ENCODE data around the gene RASGRF1. TPM values are rescaled to one million over a fixed set of nuclear protein-coding genes. Genes with fewer than 3 reads are reported as not detected.
"Not testable (repeated sequence)": the region's sequence is repeated elsewhere in the genome, so short reads cannot be mapped to it uniquely, and the experiment has no call there.

RASGRF1 gene
- total RNA-seq, 2 donors from 2014 or later, result not detected

DNA sequence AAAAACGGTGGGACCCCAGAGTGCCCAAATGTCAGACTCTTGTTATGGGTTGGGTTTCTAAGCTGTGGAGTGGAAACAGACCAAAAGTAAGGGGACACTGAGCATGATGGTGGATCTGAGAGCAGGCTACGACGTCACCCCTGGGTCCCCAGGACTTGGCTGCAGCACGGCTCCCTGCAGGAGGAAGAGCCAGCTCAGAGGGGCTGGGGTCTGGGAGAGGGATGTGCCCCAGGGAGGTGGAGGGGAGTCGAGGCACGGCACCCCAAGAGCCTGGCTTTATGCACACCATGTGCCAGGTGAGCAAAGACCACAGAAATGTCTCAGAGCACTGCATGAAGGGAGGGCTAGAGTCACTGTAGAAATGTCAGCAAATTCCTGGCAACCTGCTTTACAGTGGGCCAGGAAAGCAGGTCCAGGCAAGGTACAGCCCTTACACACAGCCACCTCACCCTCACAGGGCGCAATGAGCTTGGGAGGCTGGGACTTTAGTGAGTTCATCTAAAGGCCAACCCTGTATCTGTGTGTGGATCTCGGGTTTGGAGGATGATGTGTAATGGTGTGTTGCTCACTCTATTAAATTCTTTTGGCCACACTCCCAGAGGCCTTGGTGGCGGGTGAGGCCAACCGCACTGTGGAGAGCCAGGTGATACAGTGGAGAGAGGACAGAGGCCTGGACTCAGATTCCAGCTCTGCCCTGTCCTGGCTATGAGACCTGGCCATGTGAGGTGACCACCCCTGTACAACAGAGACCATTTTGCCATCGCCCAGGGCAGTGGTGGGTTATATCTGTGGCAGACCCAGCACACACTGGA is 159.8 kb downstream of the RASGRF1 start:
- ATAC-seq (peak; percentile 28 to 62), DNase-seq (no peak)
- intact Hi-C loops (cut with DNase I), result no loop called here

DNA sequence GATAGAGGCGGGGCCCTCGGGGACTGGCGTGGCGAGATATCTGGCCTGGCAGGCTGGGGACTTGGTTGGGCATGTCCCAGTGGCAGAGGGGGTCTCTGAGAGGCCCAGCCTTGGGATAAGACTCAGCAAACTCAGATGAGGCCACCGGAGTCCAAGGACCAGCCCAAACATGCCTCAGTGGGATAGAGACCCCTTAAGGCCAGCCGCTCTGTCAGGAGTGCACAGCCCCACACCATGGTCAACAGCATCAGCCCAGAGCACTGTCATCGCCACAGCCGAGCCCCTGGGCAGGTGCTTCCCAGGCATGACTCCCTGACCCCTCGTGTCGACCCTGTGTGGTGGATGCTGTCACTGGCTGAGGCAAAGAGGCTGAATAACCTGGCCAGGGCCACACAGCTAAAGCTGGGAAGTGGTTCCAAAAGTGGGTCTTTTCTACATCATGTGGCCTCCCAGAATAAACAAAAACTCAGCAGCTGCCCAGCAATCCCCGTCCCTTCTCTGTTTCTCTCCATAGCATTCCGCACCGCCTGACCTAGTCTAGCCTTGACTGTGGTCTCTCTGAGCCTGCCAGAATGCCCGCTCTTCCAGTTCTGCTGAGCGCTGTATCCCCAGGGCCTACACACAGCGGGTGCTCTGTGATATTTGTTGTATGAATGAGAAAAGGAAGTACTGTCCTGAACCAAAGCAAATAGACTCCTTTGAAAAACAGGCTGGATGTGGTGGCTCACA is 160.9 kb downstream of the RASGRF1 start:
- DNase-seq (no peak), ATAC-seq (no peak)
- intact Hi-C loops (cut with DNase I), result no loop called here

DNA sequence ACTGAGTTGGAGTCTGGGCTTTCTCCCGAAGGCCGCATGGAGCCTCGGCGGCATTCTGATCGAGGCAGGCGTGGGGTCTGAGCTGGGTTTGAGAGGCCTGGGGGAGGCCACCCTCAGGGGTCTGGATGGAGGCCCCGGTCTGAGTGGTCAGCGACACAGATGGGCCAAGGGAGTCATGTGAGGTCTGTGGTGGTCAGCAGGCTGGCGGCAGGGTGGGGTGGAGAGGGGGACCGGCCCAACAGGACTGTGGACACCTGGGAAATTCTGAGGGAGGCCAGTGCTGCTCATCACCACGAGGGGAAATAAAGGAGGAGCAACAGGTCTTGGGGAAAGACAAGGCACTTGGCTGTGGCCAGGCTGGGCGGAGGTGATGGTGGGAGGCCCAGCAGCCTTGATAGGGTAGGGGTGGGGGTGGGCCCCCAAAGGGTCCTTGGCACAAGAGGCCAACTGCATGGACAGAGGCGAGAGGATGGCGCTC is 161.9 kb downstream of the RASGRF1 start:
- DNase-seq (no peak), ATAC-seq (no peak)
- intact Hi-C loops (cut with DNase I), result no loop called here

DNA sequence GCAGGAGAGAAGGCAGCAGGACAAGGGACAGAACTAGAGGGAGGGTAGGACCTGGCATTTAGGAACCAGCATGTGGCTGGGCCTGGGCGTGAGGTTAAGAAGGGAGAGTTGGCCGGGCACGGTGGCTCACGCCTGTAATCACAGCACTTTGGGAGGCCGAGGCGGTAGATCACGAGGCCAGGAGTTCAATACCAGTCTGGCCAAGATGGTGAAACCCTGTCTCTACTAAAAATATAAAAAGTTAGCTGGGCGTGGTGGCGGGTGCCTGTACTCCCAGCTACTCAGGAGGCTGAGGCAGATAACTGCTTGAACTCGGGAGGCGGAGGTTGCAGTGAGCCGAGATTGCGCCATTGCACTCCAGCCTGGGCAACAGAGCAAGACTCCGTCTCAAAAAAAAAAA is 162.4 kb downstream of the RASGRF1 start:
- intact Hi-C loops (cut with DNase I); DNase-seq; ATAC-seq: not testable (repeated sequence)

DNA sequence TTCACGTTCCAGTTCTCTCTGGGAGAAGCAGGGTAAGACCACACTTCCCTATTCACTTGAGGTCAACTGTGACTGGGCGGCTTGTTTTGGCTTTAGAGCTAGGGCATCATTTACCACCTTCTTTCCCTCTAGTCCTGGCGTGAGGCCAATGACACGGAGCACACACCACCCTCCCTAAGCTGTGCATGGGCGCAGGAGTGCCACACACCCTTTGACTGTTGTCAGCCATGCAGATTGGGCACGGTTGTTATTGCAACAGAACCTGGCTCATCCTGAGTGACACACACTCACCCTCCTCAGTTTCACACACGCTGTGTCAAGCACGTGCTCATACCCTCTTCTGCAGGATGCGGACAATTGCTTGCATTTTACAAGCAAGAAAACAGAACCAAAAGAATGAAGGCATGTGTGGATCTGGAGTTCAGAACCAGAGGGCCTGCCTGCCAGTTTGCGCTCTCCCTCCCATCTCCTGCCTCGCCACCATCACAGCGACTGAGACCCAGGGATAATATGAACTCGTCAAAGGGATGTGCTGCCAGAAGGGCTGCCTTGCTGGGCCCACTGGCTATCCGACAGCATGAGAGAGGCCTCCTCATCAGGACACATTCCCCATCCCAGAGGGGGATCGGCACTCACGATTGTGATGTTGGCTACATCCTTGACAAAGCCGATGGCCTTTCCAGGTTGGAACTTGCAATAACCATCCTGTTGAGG is 163.3 kb downstream of the RASGRF1 start:
- intact Hi-C loops (cut with DNase I), result no loop called here
- ATAC-seq (no peak), DNase-seq (no peak)

DNA sequence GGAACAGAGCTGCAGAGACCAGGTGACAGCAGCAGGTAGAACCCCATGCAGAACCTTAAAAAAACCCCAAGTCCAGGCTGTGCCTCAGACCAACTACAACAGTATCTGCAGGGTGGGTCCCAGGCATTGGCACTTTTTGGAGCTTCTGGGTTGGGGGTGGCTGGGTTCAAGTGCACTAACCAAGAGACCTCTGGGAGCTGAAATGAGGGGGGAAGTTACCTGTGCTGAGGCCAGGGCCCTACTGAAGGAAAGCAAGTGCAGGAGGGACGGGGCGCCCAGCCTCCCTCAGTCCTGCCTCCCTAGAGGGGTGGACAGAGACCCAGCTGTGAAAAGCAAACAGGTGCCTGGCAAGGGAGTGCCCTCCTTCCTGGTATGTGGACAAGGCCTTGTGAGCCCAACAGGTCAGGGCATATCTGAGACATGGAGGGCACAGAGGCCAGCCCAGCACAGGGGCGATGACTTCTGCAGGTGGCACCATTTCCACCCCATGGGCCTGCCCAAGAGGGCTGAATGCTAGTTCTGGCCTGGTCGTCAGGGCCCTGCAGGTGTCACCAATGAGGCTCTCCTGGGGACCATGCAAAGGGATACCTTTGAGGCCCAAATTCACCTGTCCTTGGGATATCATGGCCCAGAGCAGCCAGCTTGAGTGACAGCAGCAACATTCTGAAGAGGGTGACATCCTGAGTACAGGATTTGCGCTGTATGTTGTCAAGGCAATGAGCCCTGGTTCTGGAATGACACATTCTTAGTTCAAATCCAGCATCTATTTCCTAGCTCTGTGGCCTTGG is 164.4 kb downstream of the RASGRF1 start:
- no peak for ATAC-seq
- intact Hi-C loops (cut with DNase I), result no loop called here
- DNase-seq, result no peak

DNA sequence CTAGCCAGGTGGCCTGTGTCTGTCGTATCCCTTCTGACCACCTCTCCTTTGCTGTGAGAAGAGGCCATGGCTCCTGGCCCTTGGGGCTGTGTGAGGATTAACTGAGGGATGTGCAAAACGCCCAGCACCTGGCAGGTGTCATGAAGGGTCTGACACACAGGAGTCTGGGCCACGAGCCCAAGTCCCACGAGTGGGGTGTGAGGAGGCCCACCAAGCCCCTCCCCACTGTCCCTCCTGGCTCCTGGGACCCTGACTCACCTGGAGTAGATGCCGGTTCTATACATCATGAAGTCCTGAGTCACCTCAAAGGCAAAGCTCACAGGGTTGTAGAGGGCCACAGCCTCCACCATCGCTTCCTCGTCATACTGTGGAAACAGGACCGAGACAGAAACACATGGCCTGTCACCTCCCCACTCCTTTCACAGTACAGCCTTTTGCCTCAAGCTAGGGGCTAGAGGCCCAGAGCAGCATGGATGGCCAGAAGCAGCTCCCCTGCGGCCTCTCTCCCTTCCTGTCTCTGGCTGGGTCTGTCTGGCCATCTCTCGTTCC is 165.4 kb downstream of the RASGRF1 start:
- DNase-seq (no peak), ATAC-seq (no peak)
- intact Hi-C loops (cut with DNase I), result no loop called here

DNA sequence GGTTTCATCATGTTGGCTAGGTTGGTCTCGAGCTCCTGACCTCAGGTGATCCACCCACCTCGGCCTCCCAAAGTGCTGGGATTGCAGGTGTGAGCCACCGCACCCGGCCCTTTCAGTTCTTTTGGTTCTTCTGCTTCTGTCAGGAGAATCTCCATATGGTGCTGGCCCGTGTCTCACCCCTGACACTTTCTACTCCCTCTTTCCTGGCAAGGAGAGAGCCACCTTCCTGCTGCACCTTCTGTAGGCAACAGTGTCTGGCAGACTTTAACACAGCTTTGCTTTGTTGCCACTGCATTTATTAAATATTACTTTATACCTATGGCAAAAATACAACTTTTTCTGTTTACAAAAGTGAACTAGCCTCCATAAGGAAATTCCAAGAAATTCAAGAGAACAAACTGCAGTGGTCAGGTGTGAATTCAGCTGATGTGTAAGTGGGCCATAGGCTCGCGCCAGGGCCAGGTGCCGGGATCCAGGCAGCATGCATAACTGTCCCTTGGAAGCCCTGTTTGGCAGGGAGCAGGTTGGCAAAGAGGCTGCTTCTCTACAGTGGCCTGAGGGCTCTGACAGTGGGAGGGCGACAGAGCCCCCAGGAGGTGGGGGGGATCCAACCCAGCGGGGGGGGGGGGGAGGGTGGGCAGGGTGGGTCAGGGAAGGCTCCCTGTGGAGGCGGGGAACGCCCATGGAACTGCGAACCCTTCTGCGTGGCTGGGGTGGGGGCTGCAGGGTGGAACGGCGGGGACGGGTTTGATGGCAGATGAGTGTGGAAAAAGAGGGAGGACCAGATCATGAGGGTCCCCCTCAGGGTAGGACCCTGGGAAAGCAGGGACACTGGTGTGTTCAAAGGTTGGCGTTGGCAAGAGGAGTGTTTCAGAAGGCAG is 166.9 kb downstream of the RASGRF1 start:
- intact Hi-C loops (cut with DNase I), result no loop called here
- DNase-seq (no peak), ATAC-seq (no peak)

DNA sequence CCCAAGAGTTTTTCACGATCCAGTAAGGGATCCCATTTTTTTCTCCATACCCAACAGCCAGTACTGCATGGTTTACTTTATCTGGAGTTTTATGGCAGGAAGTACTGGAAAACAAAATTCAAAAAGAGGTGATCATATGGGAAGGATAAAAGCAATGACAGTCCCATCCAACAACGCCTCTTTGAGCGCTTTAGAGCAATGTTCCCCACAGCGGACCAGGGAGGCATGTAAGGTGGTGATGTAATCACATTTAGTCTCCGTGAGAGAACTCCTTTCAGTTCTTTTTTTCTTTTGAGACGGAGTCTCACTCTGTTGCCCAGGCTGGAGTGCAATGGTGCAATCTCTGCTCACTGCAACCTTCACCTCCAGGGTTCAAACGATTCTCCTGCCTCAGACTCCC is 167.6 kb downstream of the RASGRF1 start:
- intact Hi-C loops (cut with DNase I), result no loop called here

DNA sequence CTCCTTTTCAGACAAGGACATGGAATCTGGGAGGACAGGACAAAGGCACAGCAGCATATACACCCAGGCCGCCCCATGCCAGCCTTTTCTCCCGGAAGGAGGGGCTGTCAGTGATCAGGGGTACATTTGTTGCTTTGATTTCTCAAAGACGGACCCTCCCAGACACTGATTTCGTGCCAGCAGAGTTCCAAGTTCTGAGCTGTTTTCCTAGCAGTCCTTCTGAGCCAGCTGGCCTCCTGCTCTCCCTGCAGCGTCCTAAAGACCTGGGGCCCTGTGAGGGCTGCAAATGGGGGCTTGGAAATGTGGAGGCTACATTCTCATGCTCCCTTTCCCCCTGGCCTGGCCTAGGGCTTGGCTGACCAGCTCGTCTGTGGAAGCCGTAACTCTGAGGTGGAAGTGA is 168.1 kb downstream of the RASGRF1 start:
- DNase-seq (no peak), ATAC-seq (no peak)
- intact Hi-C loops (cut with DNase I), result no loop called here

More for the DNA sequence above, 167.6 kb downstream of the RASGRF1 start:
- no peak for ATAC-seq
- no peak for DNase-seq

DNA sequence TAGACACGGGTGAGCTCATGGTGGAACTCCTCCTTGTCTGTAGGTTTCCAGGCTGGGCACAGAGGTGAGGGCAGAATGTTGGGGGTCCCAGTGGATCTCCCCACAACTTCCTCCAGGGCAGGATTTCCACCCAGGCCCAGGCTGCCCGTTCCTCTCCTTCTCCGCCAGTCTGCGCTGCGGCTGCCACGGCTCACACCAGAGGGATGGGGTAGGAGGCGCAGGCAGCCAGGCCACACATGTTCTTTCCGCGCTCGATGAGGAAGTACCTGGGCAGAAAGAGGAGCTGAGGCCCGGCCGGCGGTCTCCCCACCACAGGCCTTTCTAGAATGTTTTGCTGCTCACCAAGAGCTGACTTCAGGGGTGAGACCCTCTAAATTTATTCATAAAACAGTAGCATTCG is 168.6 kb downstream of the RASGRF1 start:
- no peak for ATAC-seq
- DNase-seq, result no peak
- intact Hi-C loops (cut with DNase I), result no loop called here

DNA sequence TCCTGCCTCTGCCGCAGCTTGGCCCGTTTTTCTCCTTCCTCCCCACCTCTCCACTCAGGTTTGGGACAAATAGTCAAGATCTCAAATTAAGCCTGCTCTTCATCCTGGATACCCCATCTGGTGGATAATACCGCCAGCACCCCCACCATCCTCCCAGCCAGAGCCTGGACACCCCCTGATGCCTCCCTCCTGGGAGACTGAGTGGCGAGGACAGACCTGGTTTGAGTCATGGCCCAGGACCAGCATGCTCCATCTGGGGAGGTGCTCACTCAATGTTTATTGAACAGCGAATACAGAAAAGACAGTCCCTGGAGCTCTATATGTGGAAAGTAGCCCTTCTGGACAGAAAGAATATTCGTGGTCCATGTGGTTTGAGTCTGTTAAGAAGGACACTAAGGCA is 169.1 kb downstream of the RASGRF1 start:
- ATAC-seq (no peak), DNase-seq (no peak)
- intact Hi-C loops (cut with DNase I), result no loop called here

DNA sequence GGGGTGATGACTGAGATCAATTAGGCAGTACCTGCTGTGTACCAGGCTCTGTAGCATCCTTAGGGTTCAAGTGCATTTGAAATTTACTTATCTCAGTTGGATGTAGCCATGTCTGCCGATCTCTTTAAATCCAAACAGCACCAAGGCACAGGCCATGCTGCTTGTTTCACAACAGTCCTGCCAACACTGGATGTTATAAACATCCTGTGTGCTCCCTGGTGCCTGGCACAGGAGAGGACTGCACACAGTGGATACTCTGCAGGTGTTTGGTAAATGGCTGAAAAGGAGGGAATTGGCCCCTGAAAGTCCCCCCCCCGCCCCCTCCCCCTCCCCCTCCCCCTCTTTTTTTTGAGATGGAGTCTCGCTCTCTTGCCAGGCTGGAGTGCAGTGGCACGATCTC is 172.7 kb downstream of the RASGRF1 start:
- intact Hi-C loops (cut with DNase I), result loop anchor here in 1 of 2 donors (10.0 kb wide), 1 partner anchor 257 kb away; no protein-coding TSS in a partner anchor
- DNase-seq, result no peak

DNA sequence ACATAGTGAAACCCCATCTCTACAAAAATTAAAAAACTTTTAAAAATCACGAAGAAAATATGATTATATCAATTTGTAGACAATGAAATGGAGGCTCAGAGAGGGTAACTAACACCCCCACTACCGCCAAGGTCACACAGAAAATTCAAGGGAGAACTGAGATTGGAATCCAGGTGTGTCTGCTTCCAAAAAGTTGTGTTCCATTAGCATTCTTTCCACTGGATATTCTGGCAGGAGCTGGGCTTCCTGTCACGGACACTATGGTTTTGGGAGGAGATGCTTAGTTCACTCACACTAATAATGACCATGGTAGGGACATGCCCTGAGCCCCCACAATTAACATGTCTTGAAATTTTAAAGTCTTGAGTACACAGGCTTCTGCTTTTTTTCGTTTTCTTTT is 174.5 kb downstream of the RASGRF1 start:
- ATAC-seq (no peak), DNase-seq (no peak)
- intact Hi-C loops (cut with DNase I), result loop anchor here in 1 of 2 donors (10.0 kb wide), 1 partner anchor 259 kb away; no protein-coding TSS in a partner anchor

More for the DNA sequence above, 172.7 kb downstream of the RASGRF1 start:
- no peak for ATAC-seq

DNA sequence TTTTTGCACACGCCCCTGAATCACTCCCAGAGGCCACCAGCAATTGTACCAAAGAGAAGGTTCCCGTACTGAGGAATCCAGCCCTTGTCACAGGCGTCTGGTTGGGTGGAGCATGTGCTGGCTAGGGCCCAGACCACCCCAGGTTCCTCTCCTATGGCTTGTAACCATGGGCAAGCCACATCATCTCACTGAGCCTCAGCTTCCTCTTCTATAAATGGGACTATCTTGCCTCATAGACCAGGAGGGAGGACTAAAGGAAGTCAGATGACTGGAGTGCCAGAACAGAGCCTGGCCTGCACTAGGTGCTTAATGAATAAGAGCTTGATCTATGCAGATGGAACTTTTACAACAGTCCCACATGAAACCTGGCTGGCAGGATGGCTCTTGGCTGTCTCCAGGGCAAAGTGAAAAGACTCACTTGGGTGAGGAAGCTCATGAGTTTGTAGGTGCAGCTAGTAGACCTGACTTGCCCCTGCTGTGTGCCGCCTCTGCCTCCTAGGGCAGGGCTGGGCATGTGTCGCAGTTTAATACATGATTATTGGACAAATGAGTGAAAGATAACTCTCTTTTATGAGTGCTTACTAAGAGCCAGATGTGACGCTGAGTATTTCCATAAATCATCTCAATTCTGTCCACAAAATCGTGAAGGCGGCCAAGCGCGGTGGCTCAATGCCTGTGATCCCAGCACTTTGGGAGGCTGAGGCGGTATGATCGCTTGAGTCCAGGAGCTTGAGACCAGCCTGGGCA is 175.1 kb downstream of the RASGRF1 start:
- intact Hi-C loops (cut with DNase I), result loop anchor here in 1 of 2 donors (10.0 kb wide), 1 partner anchor 259 kb away; no protein-coding TSS in a partner anchor
- peak; percentile 53 for DNase-seq
- ATAC-seq, result peak; percentile 56 to 71

DNA sequence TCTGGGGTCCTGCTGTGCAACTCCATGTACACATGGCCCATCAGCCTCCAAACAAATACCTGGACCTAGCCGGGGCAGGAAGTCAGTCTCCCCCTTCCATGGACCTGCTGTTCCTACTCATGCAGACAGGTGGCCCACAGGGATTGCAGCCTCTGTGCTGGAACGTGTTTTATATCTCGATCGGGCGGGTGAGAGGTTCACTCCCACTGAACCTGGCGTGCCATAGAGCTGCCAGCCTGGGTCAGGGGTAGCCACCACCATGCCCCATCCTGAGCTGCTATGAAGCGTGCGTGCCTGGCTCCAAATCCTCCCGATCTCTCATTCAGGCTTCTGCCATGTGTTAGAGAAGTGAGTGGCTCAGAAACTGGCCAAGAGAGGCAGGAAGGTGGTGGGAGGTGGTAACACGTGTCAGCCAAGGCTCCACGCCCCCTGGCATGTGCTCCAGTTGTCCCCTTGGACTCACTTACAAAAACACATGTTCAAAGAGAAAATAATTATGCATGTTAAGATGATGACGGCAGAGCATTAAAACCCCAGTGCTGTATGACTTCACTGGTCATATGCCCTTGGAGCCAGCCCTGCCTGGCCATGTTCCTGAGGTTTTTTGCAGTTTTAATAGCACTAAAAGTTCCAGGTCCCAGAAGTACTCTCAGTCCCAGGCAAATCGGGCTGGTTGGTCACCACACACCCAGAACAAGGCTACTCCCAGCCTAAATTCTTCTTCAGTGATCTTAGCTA is 176.4 kb downstream of the RASGRF1 start:
- ATAC-seq (peak; percentile 22 to 60), DNase-seq (no peak)
- intact Hi-C loops (cut with DNase I), result loop anchor here (5.0 to 10.0 kb wide), 2 partner anchors 68 to 261 kb away; no protein-coding TSS in a partner anchor

Data from left cardiac atrium (tissue), 4 donors.